CD4-positive, alpha-beta memory T cell (primary cell): ENCODE results near the gene EHD3. TPM values are rescaled to one million over a fixed set of nuclear protein-coding genes. Genes with fewer than 3 reads are reported as not detected.
A peak's percentile ranks its signal among the peaks of the same experiment; 100 is the strongest.

Experiments
- CTCF ChIA-PET: fragments of 350-600 bp; sonication (Branson Sonifier 250); formaldehyde crosslinking; loops from one replicate; lab custom pipeline; 2021; ENCODE audit warnings: inconsistent platforms; ENCODE audit not compliant: partially characterized antibody; lab: Charles Lee
- POLR2A ChIA-PET: fragments of 350-600 bp; sonication (Branson Sonifier 250); formaldehyde crosslinking; loops from one replicate; lab custom pipeline; 2021; ENCODE audit not compliant: partially characterized antibody; lab: Charles Lee
- DNase-seq, 5 donors: peaks; one replicate each; pipeline versions ENCODE4 v3.0.0 to v3.0.0-alpha.2; 2020 to 2022; ENCODE audit warnings: mixed read lengths in 1 of 5
- H3K27ac ChIP-seq: one replicate; pipeline ENCODE4 v1.7.0; 2013; ENCODE audit warnings: low read depth, low read length
- H3K27me3 ChIP-seq: 2 replicates; pipeline ENCODE4 v1.7.0; 2013; ENCODE audit warnings: mild to moderate bottlenecking, low read length, moderate library complexity; ENCODE audit not compliant: insufficient read depth
- H3K36me3 ChIP-seq: 2 replicates; pipeline ENCODE4 v1.7.0; 2013; ENCODE audit warnings: mild to moderate bottlenecking, low read length, moderate library complexity; ENCODE audit not compliant: insufficient read depth
- H3K4me1 ChIP-seq: 2 replicates; pipeline ENCODE4 v1.7.0; 2013; ENCODE audit warnings: mild to moderate bottlenecking, low read length, moderate library complexity; ENCODE audit not compliant: insufficient read depth
- H3K4me3 ChIP-seq, 2 donors: one replicate each; pipeline ENCODE4 v1.7.0; 2013; ENCODE audit warnings: low read length in 2 of 2, mild to moderate bottlenecking in 1 of 2
- H3K9me3 ChIP-seq, 2 donors: one replicate each; pipeline ENCODE4 v1.7.0; 2013; ENCODE audit warnings: low read length in 2 of 2, control low read depth in 1 of 2; ENCODE audit not compliant: control insufficient read depth in 1 of 2
- H3K27ac Mint-ChIP-seq, 7 donors: one replicate each; pipeline ENCODE4 v1.8.0; 2020 to 2021; ENCODE audit warnings: mixed read lengths in 7 of 7, mild to moderate bottlenecking in 6 of 7, inconsistent platforms in 3 of 7, moderate library complexity in 3 of 7
- H3K27me3 Mint-ChIP-seq, 2 donors: one replicate each; pipeline ENCODE4 v1.8.0; 2020 to 2021; ENCODE audit warnings: mixed read lengths in 2 of 2
- H3K36me3 Mint-ChIP-seq, 2 donors: one replicate each; pipeline ENCODE4 v1.8.0; 2020 to 2021; ENCODE audit warnings: mixed read lengths in 2 of 2, inconsistent platforms in 1 of 2, mild to moderate bottlenecking in 1 of 2
- H3K4me1 Mint-ChIP-seq, 4 donors: one replicate each; pipeline ENCODE4 v1.8.0; 2020 to 2021; ENCODE audit warnings: mixed read lengths in 4 of 4, mild to moderate bottlenecking in 1 of 4
- H3K4me3 Mint-ChIP-seq, 8 donors: one replicate each; pipeline ENCODE4 v1.8.0; 2020 to 2021; ENCODE audit warnings: mixed read lengths in 8 of 8, mild to moderate bottlenecking in 7 of 8, moderate library complexity in 6 of 8, inconsistent platforms in 3 of 8
- H3K9me3 Mint-ChIP-seq, 8 donors: one replicate each; pipeline ENCODE4 v1.8.0; 2020 to 2021; ENCODE audit warnings: mixed read lengths in 8 of 8, mild to moderate bottlenecking in 5 of 8, inconsistent platforms in 3 of 8, moderate library complexity in 1 of 8
- intact Hi-C: fragments of 100-400 bp; cut with micrococcal nuclease; formaldehyde crosslinking; loops from one replicate; pipeline ENCODE4 v1.15.1; 2023
- polyA plus RNA-seq, 2 donors: library from polyadenylated mRNA; unstranded; fragments of 300-500 nt; fragmentation: Illumina TruSeq; gene quantifications; one replicate each; pipeline ENCODE4 v1.2.3, GENCODE V29; 2021
- total RNA-seq, 2 experiments: library from RNA; stranded (reverse); gene quantifications; one replicate each; pipeline ENCODE4 v1.2.3, GENCODE V29; 2021

Gene EHD3
- total and polyA plus RNA-seq, 4 experiments from 2014 or later = 2.3 to 4.4 (median 4.2) TPM

- no peaks in the 10 kb centered on the region for H3K4me1 Mint-ChIP-seq
- no peak overlapping the region for H3K27ac ChIP-seq
- H3K27me3 ChIP-seq = no peaks in the 10 kb centered on the region
- no peak overlapping the region for H3K4me3 ChIP-seq
- no peak overlapping the region for H3K27ac Mint-ChIP-seq
- POLR2A ChIA-PET = no interaction called here
- peaks cover 0 to 3% of the 10 kb centered on the region in 2 donors for H3K27me3 Mint-ChIP-seq
- no peak for DNase-seq
- peaks cover 9 to 21% of the 10 kb centered on the region in 2 donors for H3K36me3 Mint-ChIP-seq
- no peaks in the 10 kb centered on the region for H3K9me3 Mint-ChIP-seq
- H3K9me3 ChIP-seq = no peaks in the 10 kb centered on the region
- no peak overlapping the region for H3K4me3 Mint-ChIP-seq
- CTCF ChIA-PET = no interaction called here
- H3K4me1 ChIP-seq = no peaks in the 10 kb centered on the region
- intact Hi-C loops = no loop called here
- no peaks in the 10 kb centered on the region for H3K36me3 ChIP-seq
Measured at GRCh38 chr2:31267437-31268120, 33.6 kb downstream of the EHD3 start.

DNA sequence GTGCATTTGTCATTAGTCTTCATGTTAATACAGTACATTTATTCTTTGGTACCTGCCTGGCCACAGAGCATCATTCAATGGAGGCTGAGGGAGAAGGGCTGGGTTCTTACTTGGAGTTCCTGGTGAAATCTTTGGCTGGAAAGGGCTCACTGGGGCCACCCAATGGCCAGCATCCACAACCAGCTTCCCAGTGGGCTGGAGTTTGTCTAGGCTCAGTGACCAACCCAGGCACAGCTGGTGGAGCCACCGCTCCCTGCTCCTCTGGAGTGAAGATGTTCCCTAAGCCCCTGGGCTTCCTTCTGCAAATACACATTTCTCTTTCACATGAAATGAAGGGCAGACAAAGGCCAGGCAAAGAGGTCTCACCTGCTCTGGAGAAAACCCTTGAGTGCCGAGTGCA is 34.4 kb downstream of the EHD3 start:
- Mint-ChIP-seq H3K4me3 (no peak overlapping the region), H3K9me3 (no peaks in the 10 kb centered on the region), H3K27me3 (peaks cover 0 to 3% of the 10 kb centered on the region in 2 donors), H3K36me3 (peaks cover 9 to 21% of the 10 kb centered on the region in 2 donors), H3K4me1 (no peaks in the 10 kb centered on the region), H3K27ac (no peak overlapping the region)
- H3K9me3 ChIP-seq = no peaks in the 10 kb centered on the region
- no peak overlapping the region for H3K4me3 ChIP-seq
- POLR2A ChIA-PET = no interaction called here
- H3K27ac ChIP-seq = no peak overlapping the region
- intact Hi-C loops = no loop called here
- no peaks in the 10 kb centered on the region for H3K4me1 ChIP-seq
- DNase-seq = no peak
- CTCF ChIA-PET = no interaction called here
- H3K36me3 ChIP-seq = no peaks in the 10 kb centered on the region
- no peaks in the 10 kb centered on the region for H3K27me3 ChIP-seq

- no peaks in the 10 kb centered on the region for H3K4me1 Mint-ChIP-seq
- ChIA-PET CTCF (no interaction called here), POLR2A (no interaction called here)
Measured at GRCh38 chr2:31269087-31269486, 35.1 kb downstream of the EHD3 start.

GRCh38 chr2:31270131-31270530 is 36.2 kb downstream of the EHD3 start:
- Mint-ChIP-seq H3K27me3 (peaks cover 10% of the 10 kb centered on the region in 2 donors), H3K9me3 (no peaks in the 10 kb centered on the region), H3K4me1 (no peaks in the 10 kb centered on the region), H3K36me3 (peaks cover 9 to 21% of the 10 kb centered on the region in 2 donors), H3K27ac (no peak overlapping the region), H3K4me3 (no peak overlapping the region)
- H3K36me3 ChIP-seq = no peaks in the 10 kb centered on the region
- H3K27ac ChIP-seq = no peak overlapping the region
- H3K27me3 ChIP-seq = no peaks in the 10 kb centered on the region
- intact Hi-C loops = no loop called here
- POLR2A ChIA-PET = no interaction called here
- no peak overlapping the region for H3K4me3 ChIP-seq
- CTCF ChIA-PET = no interaction called here
- H3K9me3 ChIP-seq = no peaks in the 10 kb centered on the region
- no peak for DNase-seq
- no peaks in the 10 kb centered on the region for H3K4me1 ChIP-seq

More at GRCh38 chr2:31269087-31269486, 35.1 kb downstream of the EHD3 start:
- no peak for DNase-seq
- Histone ChIP-seq H3K36me3 (no peaks in the 10 kb centered on the region), H3K4me3 (no peak overlapping the region), H3K4me1 (no peaks in the 10 kb centered on the region), H3K9me3 (no peaks in the 10 kb centered on the region), H3K27me3 (no peaks in the 10 kb centered on the region), H3K27ac (no peak overlapping the region)
- Mint-ChIP-seq H3K4me3 (no peak overlapping the region), H3K9me3 (no peaks in the 10 kb centered on the region), H3K27me3 (peaks cover 3 to 6% of the 10 kb centered on the region in 2 donors), H3K36me3 (peaks cover 9 to 21% of the 10 kb centered on the region in 2 donors), H3K27ac (no peak overlapping the region)
- intact Hi-C loops = no loop called here

GRCh38 chr2:31270822-31271231 is 36.9 kb downstream of the EHD3 start:
- Histone ChIP-seq H3K27ac (no peak overlapping the region), H3K9me3 (no peaks in the 10 kb centered on the region), H3K4me3 (no peak overlapping the region), H3K36me3 (no peaks in the 10 kb centered on the region), H3K27me3 (no peaks in the 10 kb centered on the region), H3K4me1 (no peaks in the 10 kb centered on the region)
- peaks cover 9 to 15% of the 10 kb centered on the region in 2 donors for H3K36me3 Mint-ChIP-seq
- no peak for DNase-seq
- H3K27ac Mint-ChIP-seq = no peak overlapping the region
- intact Hi-C loops = no loop called here
- no peak overlapping the region for H3K4me3 Mint-ChIP-seq
- peaks cover 11 to 17% of the 10 kb centered on the region in 2 donors for H3K27me3 Mint-ChIP-seq
- ChIA-PET CTCF (no interaction called here), POLR2A (no interaction called here)
- H3K9me3 Mint-ChIP-seq = no peaks in the 10 kb centered on the region
- H3K4me1 Mint-ChIP-seq = peaks cover 0 to under 1% (median 0%) of the 10 kb centered on the region in 4 donors

GRCh38 chr2:31271851-31272267 is 37.9 kb downstream of the EHD3 start:
- Mint-ChIP-seq H3K27ac (peak overlapping the region in 1 of 7 donors; percentile 10), H3K36me3 (peaks cover 3 to 5% of the 10 kb centered on the region in 2 donors), H3K4me3 (no peak overlapping the region), H3K27me3 (peaks cover 11 to 19% of the 10 kb centered on the region in 2 donors), H3K9me3 (peaks cover 0 to 1% (median 0%) of the 10 kb centered on the region in 8 donors), H3K4me1 (peaks cover 0 to 2% (median 0%) of the 10 kb centered on the region in 4 donors)
- POLR2A ChIA-PET = no interaction called here
- intact Hi-C loops = no loop called here
- Histone ChIP-seq H3K27ac (no peak overlapping the region), H3K4me3 (no peak overlapping the region), H3K36me3 (no peaks in the 10 kb centered on the region), H3K4me1 (no peaks in the 10 kb centered on the region), H3K9me3 (no peaks in the 10 kb centered on the region), H3K27me3 (no peaks in the 10 kb centered on the region)
- DNase-seq = no peak
- CTCF ChIA-PET = no interaction called here

DNA sequence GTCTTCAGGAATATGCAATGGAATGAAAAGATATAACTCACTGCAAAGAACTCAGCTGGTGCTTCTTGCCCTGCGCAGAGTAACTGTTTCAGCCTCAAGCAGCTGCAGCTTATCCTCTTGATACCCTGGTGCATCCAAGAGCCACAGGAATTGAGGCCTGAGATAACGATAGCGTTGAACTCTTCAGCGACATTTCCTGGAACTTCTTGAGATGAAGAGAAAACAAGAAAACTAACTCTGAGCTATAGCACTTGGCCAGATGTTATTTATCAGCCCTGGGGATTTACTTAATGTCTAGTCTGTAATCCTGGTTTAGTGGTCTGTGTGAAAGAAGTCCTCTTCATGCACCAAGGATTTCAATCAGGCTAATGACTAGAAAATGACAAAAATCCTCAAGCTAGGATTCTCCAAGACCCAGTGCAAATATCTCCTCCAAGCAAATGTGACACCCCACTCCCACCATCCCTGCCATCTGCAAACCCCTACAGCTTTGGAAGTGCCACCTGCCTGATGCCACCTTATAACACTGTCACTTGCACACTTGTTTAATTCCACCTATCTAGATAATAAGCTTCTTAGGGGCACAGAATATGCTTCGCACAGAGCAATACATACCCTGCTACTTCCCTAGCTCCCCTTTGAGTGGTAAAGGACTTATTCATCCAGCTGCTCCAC is 40.6 kb downstream of the EHD3 start:
- intact Hi-C loops = no loop called here
- Histone ChIP-seq H3K36me3 (no peaks in the 10 kb centered on the region), H3K4me1 (no peaks in the 10 kb centered on the region), H3K27me3 (no peaks in the 10 kb centered on the region), H3K9me3 (no peaks in the 10 kb centered on the region), H3K4me3 (no peak overlapping the region), H3K27ac (no peak overlapping the region)
- no peaks in the 10 kb centered on the region for H3K36me3 Mint-ChIP-seq
- CTCF ChIA-PET = no interaction called here
- no peak overlapping the region for H3K27ac Mint-ChIP-seq
- H3K27me3 Mint-ChIP-seq = peaks cover 11 to 20% of the 10 kb centered on the region in 2 donors
- H3K9me3 Mint-ChIP-seq = peaks cover 0 to 1% (median 0%) of the 10 kb centered on the region in 8 donors
- POLR2A ChIA-PET = no interaction called here
- H3K4me3 Mint-ChIP-seq = no peak overlapping the region
- peaks cover 0 to 4% (median 0%) of the 10 kb centered on the region in 4 donors for H3K4me1 Mint-ChIP-seq
- no peak for DNase-seq
